ENCODE results near the gene UTP14C. TPM values are rescaled to one million over a fixed set of nuclear protein-coding genes. Genes with fewer than 3 reads are reported as not detected.

UTP14C gene
- total RNA-seq, 1 experiment from 2014 or later: 11.2 TPM

- peaks cover 31% of the 10 kb centered on the region for H3K4me1 ChIP-seq (ENCODE audit: control insufficient read depth, insufficient read depth, low read length)
- in situ Hi-C loops (cut with HindIII; ENCODE audit: low pct_unique_long_range_greater_than_20kb, low sequenced_read_pairs): no loop called here
- no peaks in the 10 kb centered on the region for H3K27me3 ChIP-seq (ENCODE audit: control insufficient read depth, insufficient read depth, low read length)
- H3K36me3 ChIP-seq (ENCODE audit: control insufficient read depth, insufficient read depth, low read length): no peaks in the 10 kb centered on the region
- H3K27ac ChIP-seq (ENCODE audit: low read length): no peak overlapping the region
- no peak for ATAC-seq
- no TSS peak for BruUV-seq (replicated peaks)
- intact Hi-C loops (cut with micrococcal nuclease; ENCODE audit: unreplicated experiment): loop anchor here (10.0 kb wide), 1 partner anchor 192 kb away; no protein-coding TSS in a partner anchor
- ChIA-PET CTCF (no interaction called here), POLR2A (no interaction called here)
- TF ChIP-seq TCF7L2 (IDR thresholded peaks at IDR 0.05; ENCODE audit: low read depth, low read length) (no peak), SIN3A (IDR thresholded peaks at IDR 0.05; ENCODE audit: borderline replicate concordance, insufficient read depth, low read depth, low read length) (no peak), REST (IDR thresholded peaks at IDR 0.05; ENCODE audit: insufficient read depth in 1 of 2, low read depth in 2 of 2, low read length in 1 of 2) (no peak)
- H3K4me3 ChIP-seq (ENCODE audit: low read depth in 2 of 2, low read length in 2 of 2): no peak overlapping the region
- no peak for DNase-seq (ENCODE audit: low read depth, low spot score)
- H3K9me3 ChIP-seq (ENCODE audit: control insufficient read depth, insufficient read depth, low read depth, low read length): no peaks in the 10 kb centered on the region
Measured at GRCh38 chr13:52002361-52002760, 22.1 kb upstream of the UTP14C start.

GRCh38 chr13:52003541-52003940 lies 20.9 kb upstream of the UTP14C start:
- CTCF ChIA-PET: interaction anchor here (1.1 kb wide), 1 partner anchor 9 kb away, joined by 4 read pairs; the partner anchor contains the start of gene ALG11
- Histone ChIP-seq H3K27me3 (ENCODE audit: control insufficient read depth, insufficient read depth, low read length) (no peaks in the 10 kb centered on the region), H3K9me3 (ENCODE audit: control insufficient read depth, insufficient read depth, low read depth, low read length) (no peaks in the 10 kb centered on the region), H3K4me3 (ENCODE audit: low read depth in 2 of 2, low read length in 2 of 2) (no peak overlapping the region), H3K4me1 (ENCODE audit: control insufficient read depth, insufficient read depth, low read length) (peaks cover 19% of the 10 kb centered on the region), H3K36me3 (ENCODE audit: control insufficient read depth, insufficient read depth, low read length) (no peaks in the 10 kb centered on the region), H3K27ac (ENCODE audit: low read length) (no peak overlapping the region)
- ATAC-seq: no peak
- POLR2A ChIA-PET: no interaction called here
- intact Hi-C loops (cut with micrococcal nuclease; ENCODE audit: unreplicated experiment): loop anchor here (10.0 kb wide), 1 partner anchor 191 kb away; no protein-coding TSS in a partner anchor
- TF ChIP-seq CTCF (IDR thresholded peaks at IDR 0.05): no peak
- TF ChIP-seq REST (IDR thresholded peaks at IDR 0.05; ENCODE audit: insufficient read depth in 1 of 2, low read depth in 2 of 2, low read length in 1 of 2): no peak
- no peak for TF ChIP-seq SIN3A (IDR thresholded peaks at IDR 0.05; ENCODE audit: borderline replicate concordance, insufficient read depth, low read depth, low read length)
- TF ChIP-seq TCF7L2 (IDR thresholded peaks at IDR 0.05; ENCODE audit: low read depth, low read length): no peak
- TF ChIP-seq POLR2AphosphoS5 (IDR thresholded peaks at IDR 0.05; ENCODE audit: low read depth, low read length): no peak
- in situ Hi-C loops (cut with HindIII; ENCODE audit: low pct_unique_long_range_greater_than_20kb, low sequenced_read_pairs): no loop called here
- no peak for DNase-seq (ENCODE audit: low read depth, low spot score)
- no TSS peak for BruUV-seq (replicated peaks)

Measured in Panc1 (cell line).